Measurements from ENCODE around the gene UBA6. TPM values are rescaled to one million over a fixed set of nuclear protein-coding genes. Genes with fewer than 3 reads are reported as not detected.

UBA6 gene
- total and polyA plus RNA-seq, 9 of the 15 experiments (the other 6 are each of a cell fraction or from before 2014, with no cell fraction given): 22.9 to 139 (median 94.6) TPM

DNA sequence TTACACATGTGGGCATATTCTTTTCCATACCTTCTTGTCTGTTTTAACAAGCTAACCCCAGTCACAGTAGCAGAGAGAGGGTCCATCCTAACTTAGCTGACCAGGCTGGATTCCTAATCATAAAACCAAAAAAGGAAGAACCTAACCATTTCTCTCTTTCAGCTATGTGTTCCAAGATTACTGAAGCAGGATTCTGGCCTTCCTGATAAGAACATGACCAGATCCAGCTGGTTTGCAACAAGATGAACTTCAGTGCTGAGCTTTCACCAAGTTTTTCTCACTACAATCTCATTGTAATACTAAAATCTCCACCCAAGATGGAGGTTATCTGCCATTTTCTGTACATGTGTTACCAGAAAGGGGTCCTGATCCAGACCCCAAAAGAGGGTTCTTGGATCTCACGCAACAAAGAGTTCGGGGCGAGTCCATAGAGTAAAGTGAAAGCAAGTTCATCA lies 20.4 kb upstream of the UBA6 start (continued):
- peak; percentile 58 for TF ChIP-seq TAF7 (tag; IDR thresholded peaks at IDR 0.05)
- no peak for TF ChIP-seq KDM2B (CRISPR knock-in tag; IDR thresholded peaks at IDR 0.05)
- no peak for TF ChIP-seq MEF2A (IDR thresholded peaks at IDR 0.05; ENCODE audit: control insufficient read depth, low read depth, low read length)
- TF ChIP-seq CBFA2T3 (IDR thresholded peaks at IDR 0.05): peak; percentile 88
- TF ChIP-seq, protein P1, sequence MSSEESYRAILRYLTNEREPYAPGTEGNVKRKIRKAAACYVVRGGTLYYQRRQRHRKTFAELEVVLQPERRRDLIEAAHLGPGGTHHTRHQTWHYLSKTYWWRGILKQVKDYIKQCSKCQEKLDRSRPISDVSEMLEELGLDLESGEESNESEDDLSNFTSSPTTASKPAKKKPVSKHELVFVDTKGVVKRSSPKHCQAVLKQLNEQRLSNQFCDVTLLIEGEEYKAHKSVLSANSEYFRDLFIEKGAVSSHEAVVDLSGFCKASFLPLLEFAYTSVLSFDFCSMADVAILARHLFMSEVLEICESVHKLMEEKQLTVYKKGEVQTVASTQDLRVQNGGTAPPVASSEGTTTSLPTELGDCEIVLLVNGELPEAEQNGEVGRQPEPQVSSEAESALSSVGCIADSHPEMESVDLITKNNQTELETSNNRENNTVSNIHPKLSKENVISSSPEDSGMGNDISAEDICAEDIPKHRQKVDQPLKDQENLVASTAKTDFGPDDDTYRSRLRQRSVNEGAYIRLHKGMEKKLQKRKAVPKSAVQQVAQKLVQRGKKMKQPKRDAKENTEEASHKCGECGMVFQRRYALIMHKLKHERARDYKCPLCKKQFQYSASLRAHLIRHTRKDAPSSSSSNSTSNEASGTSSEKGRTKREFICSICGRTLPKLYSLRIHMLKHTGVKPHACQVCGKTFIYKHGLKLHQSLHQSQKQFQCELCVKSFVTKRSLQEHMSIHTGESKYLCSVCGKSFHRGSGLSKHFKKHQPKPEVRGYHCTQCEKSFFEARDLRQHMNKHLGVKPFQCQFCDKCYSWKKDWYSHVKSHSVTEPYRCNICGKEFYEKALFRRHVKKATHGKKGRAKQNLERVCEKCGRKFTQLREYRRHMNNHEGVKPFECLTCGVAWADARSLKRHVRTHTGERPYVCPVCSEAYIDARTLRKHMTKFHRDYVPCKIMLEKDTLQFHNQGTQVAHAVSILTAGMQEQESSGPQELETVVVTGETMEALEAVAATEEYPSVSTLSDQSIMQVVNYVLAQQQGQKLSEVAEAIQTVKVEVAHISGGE (CRISPR knock-in tag; IDR thresholded peaks at IDR 0.05): no peak
- TF ChIP-seq, protein P2, sequence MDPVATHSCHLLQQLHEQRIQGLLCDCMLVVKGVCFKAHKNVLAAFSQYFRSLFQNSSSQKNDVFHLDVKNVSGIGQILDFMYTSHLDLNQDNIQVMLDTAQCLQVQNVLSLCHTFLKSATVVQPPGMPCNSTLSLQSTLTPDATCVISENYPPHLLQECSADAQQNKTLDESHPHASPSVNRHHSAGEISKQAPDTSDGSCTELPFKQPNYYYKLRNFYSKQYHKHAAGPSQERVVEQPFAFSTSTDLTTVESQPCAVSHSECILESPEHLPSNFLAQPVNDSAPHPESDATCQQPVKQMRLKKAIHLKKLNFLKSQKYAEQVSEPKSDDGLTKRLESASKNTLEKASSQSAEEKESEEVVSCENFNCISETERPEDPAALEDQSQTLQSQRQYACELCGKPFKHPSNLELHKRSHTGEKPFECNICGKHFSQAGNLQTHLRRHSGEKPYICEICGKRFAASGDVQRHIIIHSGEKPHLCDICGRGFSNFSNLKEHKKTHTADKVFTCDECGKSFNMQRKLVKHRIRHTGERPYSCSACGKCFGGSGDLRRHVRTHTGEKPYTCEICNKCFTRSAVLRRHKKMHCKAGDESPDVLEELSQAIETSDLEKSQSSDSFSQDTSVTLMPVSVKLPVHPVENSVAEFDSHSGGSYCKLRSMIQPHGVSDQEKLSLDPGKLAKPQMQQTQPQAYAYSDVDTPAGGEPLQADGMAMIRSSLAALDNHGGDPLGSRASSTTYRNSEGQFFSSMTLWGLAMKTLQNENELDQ (CRISPR knock-in tag; IDR thresholded peaks at IDR 0.05; ENCODE audit: borderline replicate concordance): no peak
- TF ChIP-seq TFAM (CRISPR knock-in tag; conservative IDR thresholded peaks at IDR 0.05): no peak
- 0 out of 2 replicates have a peak, but pooled peaks have one; percentile 15 for TF ChIP-seq ERF (CRISPR knock-in tag; IDR thresholded peaks at IDR 0.05)
- TF ChIP-seq ZNF143 (CRISPR knock-in tag; IDR thresholded peaks at IDR 0.05): no peak
- TF ChIP-seq, protein P3, sequence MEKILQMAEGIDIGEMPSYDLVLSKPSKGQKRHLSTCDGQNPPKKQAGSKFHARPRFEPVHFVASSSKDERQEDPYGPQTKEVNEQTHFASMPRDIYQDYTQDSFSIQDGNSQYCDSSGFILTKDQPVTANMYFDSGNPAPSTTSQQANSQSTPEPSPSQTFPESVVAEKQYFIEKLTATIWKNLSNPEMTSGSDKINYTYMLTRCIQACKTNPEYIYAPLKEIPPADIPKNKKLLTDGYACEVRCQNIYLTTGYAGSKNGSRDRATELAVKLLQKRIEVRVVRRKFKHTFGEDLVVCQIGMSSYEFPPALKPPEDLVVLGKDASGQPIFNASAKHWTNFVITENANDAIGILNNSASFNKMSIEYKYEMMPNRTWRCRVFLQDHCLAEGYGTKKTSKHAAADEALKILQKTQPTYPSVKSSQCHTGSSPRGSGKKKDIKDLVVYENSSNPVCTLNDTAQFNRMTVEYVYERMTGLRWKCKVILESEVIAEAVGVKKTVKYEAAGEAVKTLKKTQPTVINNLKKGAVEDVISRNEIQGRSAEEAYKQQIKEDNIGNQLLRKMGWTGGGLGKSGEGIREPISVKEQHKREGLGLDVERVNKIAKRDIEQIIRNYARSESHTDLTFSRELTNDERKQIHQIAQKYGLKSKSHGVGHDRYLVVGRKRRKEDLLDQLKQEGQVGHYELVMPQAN (IDR thresholded peaks at IDR 0.05; ENCODE audit: borderline replicate concordance): no peak
- TF ChIP-seq EHMT2 (IDR thresholded peaks at IDR 0.05): no peak
- TF ChIP-seq NR4A1 (CRISPR knock-in tag; IDR thresholded peaks at IDR 0.05): no peak
- peak; percentile 51 for TF ChIP-seq NR4A1 (tag; IDR thresholded peaks at IDR 0.05)
- TF ChIP-seq, protein P4, sequence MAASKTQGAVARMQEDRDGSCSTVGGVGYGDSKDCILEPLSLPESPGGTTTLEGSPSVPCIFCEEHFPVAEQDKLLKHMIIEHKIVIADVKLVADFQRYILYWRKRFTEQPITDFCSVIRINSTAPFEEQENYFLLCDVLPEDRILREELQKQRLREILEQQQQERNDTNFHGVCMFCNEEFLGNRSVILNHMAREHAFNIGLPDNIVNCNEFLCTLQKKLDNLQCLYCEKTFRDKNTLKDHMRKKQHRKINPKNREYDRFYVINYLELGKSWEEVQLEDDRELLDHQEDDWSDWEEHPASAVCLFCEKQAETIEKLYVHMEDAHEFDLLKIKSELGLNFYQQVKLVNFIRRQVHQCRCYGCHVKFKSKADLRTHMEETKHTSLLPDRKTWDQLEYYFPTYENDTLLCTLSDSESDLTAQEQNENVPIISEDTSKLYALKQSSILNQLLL (CRISPR knock-in tag; IDR thresholded peaks at IDR 0.05; ENCODE audit: borderline replicate concordance): no peak
- TF ChIP-seq TEAD1 (CRISPR knock-in tag; IDR thresholded peaks at IDR 0.05): 0 out of 4 replicates have a peak, but pooled peaks of 1 of the 2 experiments have one; percentile 10
- TF ChIP-seq YBX1 (IDR thresholded peaks at IDR 0.05): no peak
- peak in 1 of 2 experiments; percentile 2; a peak in 1 of 4 replicates for TF ChIP-seq MAZ (CRISPR knock-in tag; conservative IDR thresholded peaks at IDR 0.05 in 1 of 2, IDR thresholded peaks at IDR 0.05 in 1 of 2)
- 0 out of 2 replicates have a peak, but pooled peaks have one; percentile 15 for TF ChIP-seq ZEB2 (IDR thresholded peaks at IDR 0.05)
- no peak for TF ChIP-seq BACH1 (tag; IDR thresholded peaks at IDR 0.05)

All from K562 (cell line).